Brain microvascular endothelial cell (primary cell): ENCODE data around the gene PIGA.
A peak's percentile ranks its signal among the peaks of the same experiment; 100 is the strongest.

ENCODE experiments used
- DNase-seq: peaks from one replicate; pipeline ENCODE4 v3.0.0-alpha.2; 2020
- H3K27ac ChIP-seq: fragments of 250-450 bp; sonication (Bioruptor Pico); 2 replicates; pipeline ENCODE4 v1.5.1; 2020; ENCODE audit warnings: mild to moderate bottlenecking, moderate library complexity
- H3K27me3 ChIP-seq: fragments of 250-450 bp; sonication (Bioruptor Pico); replicated peaks from 2 replicates; pipeline ENCODE4 v1.5.1; 2020; ENCODE audit warnings: mild to moderate bottlenecking
- H3K36me3 ChIP-seq: fragments of 250-450 bp; sonication (Bioruptor Pico); replicated peaks from 2 replicates; pipeline ENCODE4 v1.5.1; 2020; ENCODE audit warnings: mild to moderate bottlenecking
- H3K4me3 ChIP-seq: 2 replicates; pipeline ENCODE4 v1.5.1; 2011; ENCODE audit warnings: low read depth, mild to moderate bottlenecking, control low read depth, low read length, moderate library complexity
- CTCF ChIP-seq: IDR thresholded peaks from 2 replicates; pipeline ENCODE4 v1.5.1; 2011; ENCODE audit warnings: low read depth, mild to moderate bottlenecking, moderate library complexity, low read length, control low read depth, inconsistent platforms; ENCODE audit errors: missing control alignments
- in situ Hi-C: cut with HindIII; loops from 2 replicates; pipeline ENCODE4 v1.10.0; 2017; ENCODE audit warnings: low sequenced_read_pairs, low pct_ligation_motif_present

Gene PIGA

GRCh38 chrX:15334561-15334960 lies 762 bp downstream of the PIGA start:
- Histone ChIP-seq H3K27ac (peak overlapping the region; percentile 65), H3K4me3 (peak overlapping the region; percentile 71), H3K36me3 (no peaks in the 10 kb centered on the region), H3K27me3 (no peaks in the 10 kb centered on the region)
- in situ Hi-C loops = no loop called here
- TF ChIP-seq CTCF = no peak
- DNase-seq = peak; percentile 1

GRCh38 chrX:15328821-15329220 lies 6.5 kb downstream of the PIGA start:
- no peaks in the 10 kb centered on the region for H3K27me3 ChIP-seq
- in situ Hi-C loops = no loop called here
- H3K36me3 ChIP-seq = no peaks in the 10 kb centered on the region
- no peak for TF ChIP-seq CTCF
- H3K4me3 ChIP-seq = no peak overlapping the region
- H3K27ac ChIP-seq = no peak overlapping the region
- no peak for DNase-seq

GRCh38 chrX:15328131-15328530 lies 7.2 kb downstream of the PIGA start:
- Histone ChIP-seq H3K4me3 (no peak overlapping the region), H3K36me3 (no peaks in the 10 kb centered on the region), H3K27ac (no peak overlapping the region), H3K27me3 (no peaks in the 10 kb centered on the region)
- TF ChIP-seq CTCF = no peak
- in situ Hi-C loops = no loop called here
- no peak for DNase-seq

- no peak for TF ChIP-seq CTCF
- no peak overlapping the region for H3K4me3 ChIP-seq
- no peak overlapping the region for H3K27ac ChIP-seq
- in situ Hi-C loops = no loop called here
- no peaks in the 10 kb centered on the region for H3K36me3 ChIP-seq
- H3K27me3 ChIP-seq = no peaks in the 10 kb centered on the region
- DNase-seq = no peak
These were observed 12.9 kb downstream of the PIGA start for GRCh38 chrX:15322472-15322871.

- H3K27ac ChIP-seq = no peak overlapping the region
- no peaks in the 10 kb centered on the region for H3K27me3 ChIP-seq
- in situ Hi-C loops = no loop called here
- H3K4me3 ChIP-seq = no peak overlapping the region
- H3K36me3 ChIP-seq = no peaks in the 10 kb centered on the region
- DNase-seq = no peak
- TF ChIP-seq CTCF = no peak
These were observed 13.3 kb downstream of the PIGA start for GRCh38 chrX:15322072-15322471.

- no peaks in the 10 kb centered on the region for H3K27me3 ChIP-seq
- H3K27ac ChIP-seq = no peak overlapping the region
- in situ Hi-C loops = no loop called here
- no peak for DNase-seq
- no peak overlapping the region for H3K4me3 ChIP-seq
- no peaks in the 10 kb centered on the region for H3K36me3 ChIP-seq
- TF ChIP-seq CTCF = no peak
These were observed 13.9 kb downstream of the PIGA start for GRCh38 chrX:15321447-15321846.
